AG09319 (cell line): ENCODE results near the gene JTB.

Source experiments
- DNase-seq: peaks from one replicate; pipeline ENCODE4 v3.0.0-alpha.2; 2010; ENCODE audit warnings: low read depth; ENCODE audit errors: extremely low read depth
- TF ChIP-seq, protein P1 (sequence below): IDR thresholded peaks from 2 replicates; pipeline ENCODE4 v1.5.1; 2011; ENCODE audit warnings: low read depth, mild to moderate bottlenecking, inconsistent platforms, low read length, moderate library complexity

The JTB gene

DNA sequence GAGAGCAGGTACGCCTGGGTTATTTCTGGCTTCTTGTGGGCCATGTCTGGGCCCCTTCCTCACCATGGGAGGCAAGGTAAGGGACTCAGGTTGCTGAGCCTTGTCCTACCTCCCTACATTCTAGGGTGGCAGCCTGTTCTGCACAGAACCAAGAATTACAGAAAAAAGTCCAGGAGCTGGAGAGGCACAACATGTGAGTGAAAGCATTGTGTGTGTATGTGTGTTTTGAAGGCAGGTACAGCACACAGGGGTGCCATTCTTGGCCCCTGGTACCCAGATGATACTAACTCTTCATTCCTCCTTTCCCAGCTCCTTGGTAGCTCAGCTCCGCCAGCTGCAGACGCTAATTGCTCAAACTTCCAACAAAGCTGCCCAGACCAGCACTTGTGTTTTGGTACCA lies 4.4 kb downstream of the JTB start:
- no peak for DNase-seq
- TF ChIP-seq, protein P1, sequence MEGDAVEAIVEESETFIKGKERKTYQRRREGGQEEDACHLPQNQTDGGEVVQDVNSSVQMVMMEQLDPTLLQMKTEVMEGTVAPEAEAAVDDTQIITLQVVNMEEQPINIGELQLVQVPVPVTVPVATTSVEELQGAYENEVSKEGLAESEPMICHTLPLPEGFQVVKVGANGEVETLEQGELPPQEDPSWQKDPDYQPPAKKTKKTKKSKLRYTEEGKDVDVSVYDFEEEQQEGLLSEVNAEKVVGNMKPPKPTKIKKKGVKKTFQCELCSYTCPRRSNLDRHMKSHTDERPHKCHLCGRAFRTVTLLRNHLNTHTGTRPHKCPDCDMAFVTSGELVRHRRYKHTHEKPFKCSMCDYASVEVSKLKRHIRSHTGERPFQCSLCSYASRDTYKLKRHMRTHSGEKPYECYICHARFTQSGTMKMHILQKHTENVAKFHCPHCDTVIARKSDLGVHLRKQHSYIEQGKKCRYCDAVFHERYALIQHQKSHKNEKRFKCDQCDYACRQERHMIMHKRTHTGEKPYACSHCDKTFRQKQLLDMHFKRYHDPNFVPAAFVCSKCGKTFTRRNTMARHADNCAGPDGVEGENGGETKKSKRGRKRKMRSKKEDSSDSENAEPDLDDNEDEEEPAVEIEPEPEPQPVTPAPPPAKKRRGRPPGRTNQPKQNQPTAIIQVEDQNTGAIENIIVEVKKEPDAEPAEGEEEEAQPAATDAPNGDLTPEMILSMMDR, result no peak

DNA sequence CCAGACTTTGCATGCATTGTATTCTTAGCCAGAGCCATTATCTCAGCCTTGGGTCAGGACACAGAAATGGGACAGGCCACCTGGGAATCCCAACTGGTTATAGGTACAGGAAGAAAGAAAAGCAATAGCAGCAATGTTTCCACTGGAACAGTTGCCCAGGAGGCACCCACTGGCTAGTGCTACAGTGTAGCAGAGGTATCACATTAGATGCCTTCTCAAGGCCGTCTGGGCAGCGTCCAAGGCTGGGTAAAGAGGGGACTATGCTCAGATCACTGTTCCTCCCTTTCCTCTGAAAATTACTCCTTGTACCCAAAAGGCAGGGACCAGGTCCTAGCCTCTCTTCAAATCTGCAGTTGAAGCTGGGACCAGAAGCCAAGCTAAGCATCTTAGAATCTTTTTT lies 7.1 kb downstream of the JTB start:
- no peak for DNase-seq
- TF ChIP-seq, protein P1, result no peak

DNA sequence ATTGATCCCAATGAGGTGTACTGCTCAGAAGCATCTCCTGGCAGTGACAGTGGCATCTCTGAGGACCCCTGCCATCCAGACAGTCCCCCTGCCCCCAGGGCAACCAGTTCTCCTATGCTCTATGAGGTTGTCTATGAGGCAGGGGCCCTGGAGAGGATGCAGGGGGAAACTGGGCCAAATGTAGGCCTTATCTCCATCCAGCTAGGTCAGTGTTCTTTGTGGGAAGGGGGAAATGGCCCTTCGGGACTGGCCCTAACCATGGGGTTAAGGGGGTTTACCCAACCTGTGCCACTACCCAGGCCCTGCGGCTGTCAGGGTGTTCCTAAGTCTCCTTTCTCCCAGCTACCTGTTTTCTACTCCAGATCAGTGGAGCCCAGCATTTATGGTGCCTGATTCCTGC lies 8.5 kb downstream of the JTB start:
- DNase-seq, result no peak
- TF ChIP-seq, protein P1, result no peak

DNA sequence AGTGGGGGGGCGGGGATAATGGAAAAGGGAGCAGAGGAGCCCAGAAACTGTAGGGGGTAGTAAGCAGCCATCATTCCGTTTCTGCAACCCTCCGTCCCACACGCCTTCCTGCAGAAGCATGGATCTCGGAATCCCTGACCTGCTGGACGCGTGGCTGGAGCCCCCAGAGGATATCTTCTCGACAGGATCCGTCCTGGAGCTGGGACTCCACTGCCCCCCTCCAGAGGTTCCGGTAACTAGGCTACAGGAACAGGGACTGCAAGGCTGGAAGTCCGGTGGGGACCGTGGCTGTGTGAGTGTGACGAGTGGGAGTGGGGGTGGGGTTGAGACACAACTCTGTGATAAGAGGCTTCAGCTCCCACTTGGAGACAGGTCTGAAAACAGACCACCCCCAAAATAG lies 9.1 kb downstream of the JTB start:
- no peak for DNase-seq
- TF ChIP-seq, protein P1, result no peak

DNA sequence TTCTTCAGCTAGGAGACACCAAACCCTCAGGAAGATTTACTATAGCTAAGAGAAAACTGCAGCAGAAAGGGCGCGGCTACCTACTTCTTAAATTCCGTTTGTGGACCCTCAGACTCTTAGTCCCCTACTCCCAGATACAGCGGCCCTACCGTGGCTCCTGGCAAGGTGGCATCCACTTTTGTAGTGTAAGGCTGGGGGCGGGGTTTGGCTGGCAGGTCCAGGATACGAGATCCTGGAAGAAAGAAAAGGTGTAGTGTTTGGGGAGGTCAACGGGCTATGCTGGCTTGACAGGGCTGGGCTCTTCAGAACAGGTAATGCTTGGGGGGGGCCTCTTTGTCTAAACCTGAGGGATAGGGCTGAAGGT lies 9.5 kb downstream of the JTB start:
- DNase-seq, result no peak
- TF ChIP-seq, protein P1, result no peak

DNA sequence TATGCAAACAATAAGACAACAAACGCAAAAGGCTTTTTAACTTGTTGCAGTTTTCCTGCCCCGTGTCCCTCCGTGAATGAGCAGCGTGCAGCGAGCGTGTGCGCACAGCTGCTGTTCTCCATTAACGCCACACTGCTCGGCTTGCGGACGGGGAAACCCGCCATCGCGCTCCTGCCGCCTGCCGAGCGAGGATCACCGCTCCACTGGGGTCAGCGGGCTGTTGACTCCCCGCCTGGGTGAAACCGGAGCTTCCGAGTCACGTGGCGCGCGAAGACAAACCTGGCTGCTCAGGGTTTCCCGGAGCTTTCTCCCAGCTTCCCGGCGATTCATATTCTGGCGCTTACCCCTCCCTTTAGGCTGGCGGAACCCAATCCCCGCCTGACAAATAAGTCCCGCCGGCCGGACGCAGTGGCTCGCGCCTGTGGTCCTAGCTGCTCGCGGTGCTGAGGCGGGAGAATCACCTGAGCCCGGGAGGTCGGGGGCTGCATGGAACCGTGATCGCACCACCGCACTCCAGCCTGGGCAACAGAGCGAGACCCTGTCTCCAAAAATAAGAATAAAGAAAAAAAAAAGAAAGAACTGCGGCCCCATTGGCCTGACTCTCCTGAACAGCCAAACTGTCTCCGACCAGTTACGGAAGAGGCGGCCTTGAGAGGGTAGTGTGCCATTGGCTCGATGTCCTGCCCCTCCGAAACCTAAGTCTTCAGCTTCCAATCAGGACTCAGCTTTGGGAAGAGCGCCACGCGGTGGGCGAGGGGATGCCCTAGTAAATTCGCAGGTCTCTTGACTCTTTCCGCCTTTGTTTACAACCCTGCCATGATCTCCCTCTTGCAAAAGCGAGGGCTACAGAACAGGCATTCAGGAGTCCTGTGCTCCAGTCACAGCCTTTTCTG lies 10.1 kb downstream of the JTB start, which contains the start of gene CREB3L4:
Gene CREB3L4 (plus strand): TSS at position 796 of the 893 bp plus-strand sequence. CDS start 624 bp downstream, outside the sequence.
- TF ChIP-seq, protein P1, result peak; percentile 57
- peak; percentile 93 for DNase-seq

DNA sequence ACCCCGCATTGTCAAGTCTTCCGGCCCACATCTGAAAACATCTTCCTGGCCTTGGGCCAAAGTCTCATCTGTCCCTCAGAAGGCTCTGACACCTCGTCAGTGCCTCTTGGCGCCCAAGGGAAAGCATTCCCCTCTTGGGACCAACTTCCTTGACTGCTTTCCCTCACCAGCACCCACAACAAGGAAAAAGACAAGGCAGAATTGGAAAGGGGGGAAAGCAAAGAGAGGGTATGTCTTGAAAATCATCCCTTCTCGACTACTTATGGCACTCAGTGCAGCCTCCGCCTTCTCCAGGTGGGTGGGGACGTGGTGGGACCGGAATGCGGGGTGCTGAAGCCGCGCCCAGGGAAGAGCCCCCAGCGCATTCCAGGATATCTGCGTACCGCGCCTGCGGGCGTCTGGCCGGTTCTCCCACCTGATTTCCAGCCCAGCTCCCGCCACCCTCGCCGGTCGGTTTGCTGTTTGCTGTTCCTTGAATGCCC lies 13.6 kb downstream of the JTB start:
- TF ChIP-seq, protein P1, result no peak
- DNase-seq, result no peak
